ENCODE results near the gene TMEM175. TPM values are rescaled to one million over a fixed set of nuclear protein-coding genes. Genes with fewer than 3 reads are reported as not detected.

The TMEM175 gene
- total and polyA plus RNA-seq, 2 of the 8 experiments (the other 6 are each of a cell fraction or from before 2014, with no cell fraction given), result 4.9 to 20.7 TPM

GRCh38 chr4:892780-893179 lies 39.5 kb upstream of the TMEM175 start:
- H3K36me3 ChIP-seq (ENCODE audit: control insufficient read depth in 2 of 4, insufficient read depth in 4 of 4, low read length in 3 of 4), result peaks cover 0 to 10% (median 3%) of the 10 kb centered on the region in 4 experiments; a peak in 4 of 8 replicates
- no peak overlapping the region for H3K27ac ChIP-seq (ENCODE audit: low read depth, low read length)
- no peak overlapping the region for H3K23ac ChIP-seq (ENCODE audit: insufficient read length)
- H3K14ac ChIP-seq (ENCODE audit: insufficient read length), result no peak overlapping the region
- H4K20me1 ChIP-seq (replicated peaks in 1 of 2; ENCODE audit: control insufficient read depth in 1 of 2, insufficient read depth in 2 of 2, low read length in 2 of 2), result peaks cover 0 to 10% of the 10 kb centered on the region in 2 experiments
- no peak overlapping the region for H3K4ac ChIP-seq (replicated peaks; ENCODE audit: insufficient read length, low read depth, low read length)
- no peak overlapping the region for H3K4me2 ChIP-seq (ENCODE audit: insufficient read depth in 1 of 2, low read depth in 2 of 2, low read length in 2 of 2)
- no peak overlapping the region for H3K18ac ChIP-seq (ENCODE audit: extremely low read depth, low read length)
- H2BK5ac ChIP-seq (ENCODE audit: low read depth, low read length), result no peak overlapping the region; the same call in 1 of the 2 replicates
- H3K27me3 ChIP-seq (replicated peaks in 1 of 4; ENCODE audit: control insufficient read depth in 3 of 4, extremely low read depth in 1 of 4, insufficient read depth in 3 of 4, low read length in 3 of 4), result no peaks in the 10 kb centered on the region
- H3K56ac ChIP-seq (replicated peaks; ENCODE audit: insufficient read length, low read depth, low read length), result no peak overlapping the region
- H3K4me1 ChIP-seq (replicated peaks in 1 of 4; ENCODE audit: control insufficient read depth in 3 of 4, insufficient read depth in 4 of 4, low read length in 3 of 4), result no peaks in the 10 kb centered on the region
- H2BK15ac ChIP-seq (ENCODE audit: low read length), result no peak overlapping the region
- no peak overlapping the region for H2BK20ac ChIP-seq (ENCODE audit: low read length)
- POLR2A ChIA-PET (ENCODE audit: partially characterized antibody), result no interaction called here
- H2AK5ac ChIP-seq (ENCODE audit: low read depth, low read length), result no peak overlapping the region
- H2AFZ ChIP-seq (ENCODE audit: low read length), result no peak overlapping the region
- H2BK120ac ChIP-seq (replicated peaks; ENCODE audit: low read depth, low read length), result no peak overlapping the region
- no peaks in the 10 kb centered on the region; a peak in 1 of 4 replicates for H3K9me3 ChIP-seq (ENCODE audit: insufficient read depth in 2 of 2, low read depth in 1 of 2, low read length in 1 of 2)
- no peak overlapping the region for H2BK12ac ChIP-seq (ENCODE audit: low read depth, low read length)
- H3K4me3 ChIP-seq (ENCODE audit: extremely low read depth in 1 of 4, insufficient read depth in 2 of 4, low read depth in 3 of 4, low read length in 4 of 4), result no peak overlapping the region
- H3K79me2 ChIP-seq (ENCODE audit: control insufficient read depth in 1 of 2, insufficient read depth in 2 of 2, low read length in 2 of 2), result no peaks in the 10 kb centered on the region
- CTCF ChIA-PET (ENCODE audit: partially characterized antibody), result interaction anchor here (0.9 to 5.1 kb wide), 9 partner anchors 12 to 151 kb away, joined by 3 to 34 read pairs (median 7); partner anchors contain the start of gene SLC26A1
- H4K8ac ChIP-seq (ENCODE audit: extremely low read depth, insufficient read depth, low read length), result no peak overlapping the region
- no peak overlapping the region for H3K9ac ChIP-seq (replicated peaks in 1 of 4; ENCODE audit: extremely low read depth in 1 of 4, low read depth in 3 of 4, low read length in 3 of 4)
- WGBS, 2 experiments (ENCODE audit: extremely low coverage in 1 of 2, insufficient coverage in 1 of 2, insufficient read length in 1 of 2, insufficient replicate concordance in 2 of 2, low coverage in 1 of 2, low lambda C conversion rate in 2 of 2, missing lambda C conversion rate in 1 of 2), result 94% methylated on average over 9 of the region's 10 CpGs; no CpG with 5 or more reads in 1 of the 2 experiments
- no peaks in the 10 kb centered on the region; the same call in 1 of the 2 replicates for H3K23me2 ChIP-seq (ENCODE audit: low read depth, low read length)
- TF ChIP-seq CHD2 (IDR thresholded peaks at IDR 0.05; ENCODE audit: low read length), result no peak
- no peak for TF ChIP-seq HDAC2 (IDR thresholded peaks at IDR 0.05; ENCODE audit: borderline replicate concordance in 1 of 2, low read depth in 2 of 2, low read length in 2 of 2)
- no peak for TF ChIP-seq JUN (IDR thresholded peaks at IDR 0.05; ENCODE audit: low read depth, low read length)
- TF ChIP-seq SRF (IDR thresholded peaks at IDR 0.05; ENCODE audit: low read depth, low read length), result no peak
- TF ChIP-seq SP4 (IDR thresholded peaks at IDR 0.05; ENCODE audit: low read length), result no peak
- no peak for TF ChIP-seq CEBPB (IDR thresholded peaks at IDR 0.05; ENCODE audit: low read depth, low read length)
- TF ChIP-seq, protein P1, sequence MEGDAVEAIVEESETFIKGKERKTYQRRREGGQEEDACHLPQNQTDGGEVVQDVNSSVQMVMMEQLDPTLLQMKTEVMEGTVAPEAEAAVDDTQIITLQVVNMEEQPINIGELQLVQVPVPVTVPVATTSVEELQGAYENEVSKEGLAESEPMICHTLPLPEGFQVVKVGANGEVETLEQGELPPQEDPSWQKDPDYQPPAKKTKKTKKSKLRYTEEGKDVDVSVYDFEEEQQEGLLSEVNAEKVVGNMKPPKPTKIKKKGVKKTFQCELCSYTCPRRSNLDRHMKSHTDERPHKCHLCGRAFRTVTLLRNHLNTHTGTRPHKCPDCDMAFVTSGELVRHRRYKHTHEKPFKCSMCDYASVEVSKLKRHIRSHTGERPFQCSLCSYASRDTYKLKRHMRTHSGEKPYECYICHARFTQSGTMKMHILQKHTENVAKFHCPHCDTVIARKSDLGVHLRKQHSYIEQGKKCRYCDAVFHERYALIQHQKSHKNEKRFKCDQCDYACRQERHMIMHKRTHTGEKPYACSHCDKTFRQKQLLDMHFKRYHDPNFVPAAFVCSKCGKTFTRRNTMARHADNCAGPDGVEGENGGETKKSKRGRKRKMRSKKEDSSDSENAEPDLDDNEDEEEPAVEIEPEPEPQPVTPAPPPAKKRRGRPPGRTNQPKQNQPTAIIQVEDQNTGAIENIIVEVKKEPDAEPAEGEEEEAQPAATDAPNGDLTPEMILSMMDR (IDR thresholded peaks at IDR 0.05; ENCODE audit: control extremely low read depth in 1 of 3, insufficient read depth in 1 of 3, low read depth in 1 of 3, low read length in 3 of 3), result no peak
- no peak for TF ChIP-seq EGR1 (IDR thresholded peaks at IDR 0.05; ENCODE audit: borderline replicate concordance, low read depth, low read length)
- no peaks in the 10 kb centered on the region for H3K79me1 ChIP-seq (ENCODE audit: low read depth, low read length)
- no peak overlapping the region for H4K5ac ChIP-seq (ENCODE audit: insufficient read length, low read depth, low read length)
- H4K91ac ChIP-seq (replicated peaks; ENCODE audit: insufficient read length, low read length), result no peak overlapping the region
- no peak for FAIRE-seq
- DNase-seq (ENCODE audit: low read depth in 1 of 2, low spot score in 2 of 2), result no peak
